Activated T-cell treated with anti-CD3 and anti-CD28 coated beads for 1 hour (primary cell): ENCODE results near the gene CRADD.
"Not testable (repeated sequence)": the region's sequence is repeated elsewhere in the genome, so short reads cannot be mapped to it uniquely, and the experiment has no call there.

ENCODE experiments used
- DNase-seq: peaks from one replicate; pipeline ENCODE4 v3.0.0-alpha.2; 2020; ENCODE audit warnings: low read depth

CRADD gene

GRCh38 chr12:93873561-93873960 is 196.4 kb downstream of the CRADD start:
- no peak for DNase-seq

- no peak for DNase-seq
Measured at GRCh38 chr12:93875157-93875556, 198.0 kb downstream of the CRADD start.

- DNase-seq, result no peak
Measured at GRCh38 chr12:93876360-93876759, 199.2 kb downstream of the CRADD start.

GRCh38 chr12:93877446-93877845 is 200.3 kb downstream of the CRADD start:
- DNase-seq, result no peak

GRCh38 chr12:93879476-93880421 is 202.6 kb downstream of the CRADD start:
- DNase-seq, result no peak

GRCh38 chr12:93880853-93881522 is 203.8 kb downstream of the CRADD start:
- no peak for DNase-seq

- DNase-seq, result no peak
Measured at GRCh38 chr12:93882763-93883162, 205.6 kb downstream of the CRADD start.

- no peak for DNase-seq
Measured at GRCh38 chr12:93883436-93884154, 206.4 kb downstream of the CRADD start.

- no peak for DNase-seq
Measured at GRCh38 chr12:93884794-93885460, 207.8 kb downstream of the CRADD start.

GRCh38 chr12:93885973-93886532 is 208.9 kb downstream of the CRADD start:
- not testable (repeated sequence) for DNase-seq

GRCh38 chr12:93886533-93887511 is 209.6 kb downstream of the CRADD start:
- DNase-seq, result no peak

- DNase-seq, result no peak
Measured at GRCh38 chr12:93888964-93889363, 211.8 kb downstream of the CRADD start.

GRCh38 chr12:93889516-93890212 is 212.5 kb downstream of the CRADD start:
- DNase-seq, result no peak

GRCh38 chr12:93892423-93893268 is 215.5 kb downstream of the CRADD start:
- DNase-seq, result no peak

GRCh38 chr12:93894391-93895088 is 217.4 kb downstream of the CRADD start:
- DNase-seq, result no peak

- no peak for DNase-seq
Measured at GRCh38 chr12:93895089-93895445, 217.9 kb downstream of the CRADD start.

- no peak for DNase-seq
Measured at GRCh38 chr12:93896427-93896826, 219.3 kb downstream of the CRADD start.

GRCh38 chr12:93896952-93897351 is 219.8 kb downstream of the CRADD start:
- DNase-seq, result no peak
